ENCODE results near the gene PPP1R26. TPM values are rescaled to one million over a fixed set of nuclear protein-coding genes. Genes with fewer than 3 reads are reported as not detected.
"Not testable (repeated sequence)": the region's sequence is repeated elsewhere in the genome, so short reads cannot be mapped to it uniquely, and the experiment has no call there.

The PPP1R26 gene
- total RNA-seq, 2 experiments from 2014 or later: 0.29 to 0.32 TPM

GRCh38 chr9:135448663-135449100 is 30.9 kb upstream of the PPP1R26 start:
- no peak for DNase-seq
- no peak overlapping the region for H3K4me3 Mint-ChIP-seq
- CTCF ChIA-PET: no interaction called here

GRCh38 chr9:135449532-135449931 is 30.1 kb upstream of the PPP1R26 start:
- H3K9me3 Mint-ChIP-seq; H3K27me3 Mint-ChIP-seq (ENCODE audit: low read depth); CTCF ChIA-PET; H3K36me3 Mint-ChIP-seq (ENCODE audit: low read depth); intact Hi-C loops (cut with micrococcal nuclease); H3K4me3 Mint-ChIP-seq; DNase-seq; H3K27ac Mint-ChIP-seq; H3K4me1 Mint-ChIP-seq (ENCODE audit: low read depth): not testable (repeated sequence)

More at GRCh38 chr9:135448663-135449100, 30.9 kb upstream of the PPP1R26 start:
- intact Hi-C loops (cut with micrococcal nuclease): no loop called here
- peaks cover 5% of the 10 kb centered on the region for H3K27me3 Mint-ChIP-seq (ENCODE audit: low read depth)
- H3K9me3 Mint-ChIP-seq: no peaks in the 10 kb centered on the region
- peaks cover 7% of the 10 kb centered on the region for H3K4me1 Mint-ChIP-seq (ENCODE audit: low read depth)
- H3K36me3 Mint-ChIP-seq (ENCODE audit: low read depth): no peaks in the 10 kb centered on the region
- H3K27ac Mint-ChIP-seq: no peak overlapping the region

GRCh38 chr9:135450956-135451355 is 28.6 kb upstream of the PPP1R26 start:
- CTCF ChIA-PET: no interaction called here
- Mint-ChIP-seq H3K36me3 (ENCODE audit: low read depth) (no peaks in the 10 kb centered on the region), H3K4me3 (no peak overlapping the region), H3K27ac (no peak overlapping the region), H3K27me3 (ENCODE audit: low read depth) (peaks cover 13% of the 10 kb centered on the region), H3K4me1 (ENCODE audit: low read depth) (peaks cover under 1% of the 10 kb centered on the region), H3K9me3 (no peaks in the 10 kb centered on the region)
- DNase-seq: no peak
- intact Hi-C loops (cut with micrococcal nuclease): no loop called here

- H3K4me3 Mint-ChIP-seq; H3K9me3 Mint-ChIP-seq; DNase-seq; H3K27ac Mint-ChIP-seq; H3K4me1 Mint-ChIP-seq (ENCODE audit: low read depth); CTCF ChIA-PET; H3K36me3 Mint-ChIP-seq (ENCODE audit: low read depth); intact Hi-C loops (cut with micrococcal nuclease): not testable (repeated sequence)
- H3K27me3 Mint-ChIP-seq (ENCODE audit: low read depth): peaks cover 17% of the 10 kb centered on the region
These were observed 27.7 kb upstream of the PPP1R26 start for GRCh38 chr9:135451909-135452308.

- DNase-seq: no peak
- no peaks in the 10 kb centered on the region for H3K4me1 Mint-ChIP-seq (ENCODE audit: low read depth)
- CTCF ChIA-PET: no interaction called here
- no peaks in the 10 kb centered on the region for H3K9me3 Mint-ChIP-seq
- no peak overlapping the region for H3K27ac Mint-ChIP-seq
- intact Hi-C loops (cut with micrococcal nuclease): no loop called here
- no peak overlapping the region for H3K4me3 Mint-ChIP-seq
- peaks cover 34% of the 10 kb centered on the region for H3K27me3 Mint-ChIP-seq (ENCODE audit: low read depth)
- no peaks in the 10 kb centered on the region for H3K36me3 Mint-ChIP-seq (ENCODE audit: low read depth)
These were observed 24.8 kb upstream of the PPP1R26 start for GRCh38 chr9:135454737-135455136.

GRCh38 chr9:135455401-135456030 is 24.1 kb upstream of the PPP1R26 start:
- DNase-seq: no peak
- Mint-ChIP-seq H3K27ac (no peak overlapping the region), H3K27me3 (ENCODE audit: low read depth) (peaks cover 37% of the 10 kb centered on the region), H3K4me1 (ENCODE audit: low read depth) (no peaks in the 10 kb centered on the region), H3K9me3 (no peaks in the 10 kb centered on the region), H3K4me3 (no peak overlapping the region), H3K36me3 (ENCODE audit: low read depth) (no peaks in the 10 kb centered on the region)
- CTCF ChIA-PET: no interaction called here
- intact Hi-C loops (cut with micrococcal nuclease): no loop called here

GRCh38 chr9:135456436-135457104 is 23.0 kb upstream of the PPP1R26 start:
- DNase-seq: no peak
- Mint-ChIP-seq H3K27me3 (ENCODE audit: low read depth) (peaks cover 42% of the 10 kb centered on the region), H3K9me3 (no peaks in the 10 kb centered on the region), H3K4me1 (ENCODE audit: low read depth) (no peaks in the 10 kb centered on the region), H3K27ac (no peak overlapping the region), H3K4me3 (no peak overlapping the region), H3K36me3 (ENCODE audit: low read depth) (no peaks in the 10 kb centered on the region)
- CTCF ChIA-PET: no interaction called here
- intact Hi-C loops (cut with micrococcal nuclease): no loop called here

- H3K27ac Mint-ChIP-seq; H3K36me3 Mint-ChIP-seq (ENCODE audit: low read depth); H3K9me3 Mint-ChIP-seq; intact Hi-C loops (cut with micrococcal nuclease); DNase-seq; H3K4me3 Mint-ChIP-seq; CTCF ChIA-PET; H3K4me1 Mint-ChIP-seq (ENCODE audit: low read depth): not testable (repeated sequence)
- peaks cover 43% of the 10 kb centered on the region for H3K27me3 Mint-ChIP-seq (ENCODE audit: low read depth)
These were observed 21.1 kb upstream of the PPP1R26 start for GRCh38 chr9:135458478-135458877.

GRCh38 chr9:135461936-135462335 is 17.6 kb upstream of the PPP1R26 start:
- Mint-ChIP-seq H3K36me3 (ENCODE audit: low read depth) (no peaks in the 10 kb centered on the region), H3K4me1 (ENCODE audit: low read depth) (no peaks in the 10 kb centered on the region), H3K27me3 (ENCODE audit: low read depth) (peaks cover 37% of the 10 kb centered on the region), H3K9me3 (no peaks in the 10 kb centered on the region), H3K27ac (no peak overlapping the region), H3K4me3 (no peak overlapping the region)
- intact Hi-C loops (cut with micrococcal nuclease): no loop called here
- DNase-seq: no peak
- CTCF ChIA-PET: no interaction called here

GRCh38 chr9:135463140-135463539 is 16.4 kb upstream of the PPP1R26 start:
- no peak for DNase-seq
- CTCF ChIA-PET: no interaction called here
- H3K27ac Mint-ChIP-seq: no peak overlapping the region
- no peaks in the 10 kb centered on the region for H3K9me3 Mint-ChIP-seq
- peaks cover 35% of the 10 kb centered on the region for H3K27me3 Mint-ChIP-seq (ENCODE audit: low read depth)
- intact Hi-C loops (cut with micrococcal nuclease): no loop called here
- H3K36me3 Mint-ChIP-seq (ENCODE audit: low read depth): no peaks in the 10 kb centered on the region
- H3K4me1 Mint-ChIP-seq (ENCODE audit: low read depth): no peaks in the 10 kb centered on the region
- H3K4me3 Mint-ChIP-seq: no peak overlapping the region

- CTCF ChIA-PET: no interaction called here
- H3K9me3 Mint-ChIP-seq: no peaks in the 10 kb centered on the region
- H3K4me1 Mint-ChIP-seq (ENCODE audit: low read depth): peaks cover 2% of the 10 kb centered on the region
- no peak overlapping the region for H3K4me3 Mint-ChIP-seq
- no peak overlapping the region for H3K27ac Mint-ChIP-seq
- intact Hi-C loops (cut with micrococcal nuclease): no loop called here
- peaks cover 35% of the 10 kb centered on the region for H3K27me3 Mint-ChIP-seq (ENCODE audit: low read depth)
- no peaks in the 10 kb centered on the region for H3K36me3 Mint-ChIP-seq (ENCODE audit: low read depth)
- DNase-seq: no peak
These were observed 15.4 kb upstream of the PPP1R26 start for GRCh38 chr9:135464181-135464580.

- H3K36me3 Mint-ChIP-seq (ENCODE audit: low read depth): no peaks in the 10 kb centered on the region
- no peak overlapping the region for H3K27ac Mint-ChIP-seq
- no peak overlapping the region for H3K4me3 Mint-ChIP-seq
- no peaks in the 10 kb centered on the region for H3K9me3 Mint-ChIP-seq
- DNase-seq: peak; percentile 51
- peaks cover 40% of the 10 kb centered on the region for H3K27me3 Mint-ChIP-seq (ENCODE audit: low read depth)
- intact Hi-C loops (cut with micrococcal nuclease): no loop called here
- H3K4me1 Mint-ChIP-seq (ENCODE audit: low read depth): peaks cover 2% of the 10 kb centered on the region
- CTCF ChIA-PET: interaction anchor here (0.6 kb wide), 1 partner anchor 27 kb away, joined by 5 read pairs; no protein-coding TSS in a partner anchor
These were observed 10.6 kb upstream of the PPP1R26 start for GRCh38 chr9:135468854-135469521.
